Measurements from ENCODE around the gene TGFB1I1.
"Not testable (repeated sequence)": the region's sequence is repeated elsewhere in the genome, so short reads cannot be mapped to it uniquely, and the experiment has no call there.

TGFB1I1 gene

DNA sequence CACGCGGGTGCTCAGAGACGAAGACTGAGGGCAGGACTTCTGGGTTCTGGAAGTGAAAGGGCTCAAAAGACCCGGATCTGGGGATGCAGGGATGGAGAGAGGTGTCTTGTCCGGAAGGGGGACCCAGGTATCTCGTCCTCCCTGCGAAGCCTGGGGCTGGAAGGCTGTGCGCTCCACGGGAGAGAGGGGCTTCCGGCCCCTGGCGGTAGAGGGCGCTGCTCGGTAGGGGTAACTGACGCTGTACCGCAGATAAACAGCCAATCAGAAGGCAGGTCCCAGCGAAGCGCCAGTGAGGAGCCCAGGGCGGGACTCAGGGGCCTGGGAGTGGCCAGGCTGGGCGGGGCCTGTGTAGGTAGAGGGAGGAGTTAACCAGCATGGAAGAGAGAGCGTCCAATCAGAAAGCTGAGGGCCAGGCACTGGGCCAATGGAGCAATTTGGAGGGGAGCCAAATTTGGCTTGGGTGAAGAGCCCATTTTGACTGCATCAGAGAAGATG, 804 bp downstream of the TGFB1I1 start:
- DNase-seq: no peak

DNA sequence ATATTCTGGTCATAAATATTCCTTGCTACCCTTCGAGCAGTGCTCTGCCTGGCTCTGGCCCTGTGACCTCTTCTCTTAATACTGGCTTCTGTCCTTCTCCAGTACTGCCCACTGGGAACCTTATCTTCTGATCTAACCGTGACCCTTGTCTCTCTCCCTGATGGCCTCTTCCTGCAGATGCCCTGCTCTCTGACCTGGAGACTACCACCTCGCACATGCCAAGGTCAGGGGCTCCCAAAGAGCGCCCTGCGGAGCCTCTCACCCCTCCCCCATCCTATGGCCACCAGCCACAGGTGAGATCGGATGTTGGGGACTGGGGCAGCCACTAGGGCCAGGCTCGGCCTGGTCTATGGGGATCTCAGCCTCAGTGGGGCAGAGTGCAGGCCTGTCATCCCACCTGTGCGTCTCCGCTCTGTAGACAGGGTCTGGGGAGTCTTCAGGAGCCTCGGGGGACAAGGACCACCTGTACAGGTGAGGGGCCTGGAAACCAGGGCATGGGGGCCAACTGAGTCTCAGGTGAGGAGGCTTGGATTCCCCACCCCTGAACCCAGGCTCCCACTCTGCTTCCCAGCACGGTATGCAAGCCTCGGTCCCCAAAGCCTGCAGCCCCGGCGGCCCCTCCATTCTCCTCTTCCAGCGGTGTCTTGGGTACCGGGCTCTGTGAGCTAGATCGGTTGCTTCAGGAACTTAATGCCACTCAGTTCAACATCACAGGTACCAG, 1.5 kb downstream of the TGFB1I1 start:
- no peak for DNase-seq

DNA sequence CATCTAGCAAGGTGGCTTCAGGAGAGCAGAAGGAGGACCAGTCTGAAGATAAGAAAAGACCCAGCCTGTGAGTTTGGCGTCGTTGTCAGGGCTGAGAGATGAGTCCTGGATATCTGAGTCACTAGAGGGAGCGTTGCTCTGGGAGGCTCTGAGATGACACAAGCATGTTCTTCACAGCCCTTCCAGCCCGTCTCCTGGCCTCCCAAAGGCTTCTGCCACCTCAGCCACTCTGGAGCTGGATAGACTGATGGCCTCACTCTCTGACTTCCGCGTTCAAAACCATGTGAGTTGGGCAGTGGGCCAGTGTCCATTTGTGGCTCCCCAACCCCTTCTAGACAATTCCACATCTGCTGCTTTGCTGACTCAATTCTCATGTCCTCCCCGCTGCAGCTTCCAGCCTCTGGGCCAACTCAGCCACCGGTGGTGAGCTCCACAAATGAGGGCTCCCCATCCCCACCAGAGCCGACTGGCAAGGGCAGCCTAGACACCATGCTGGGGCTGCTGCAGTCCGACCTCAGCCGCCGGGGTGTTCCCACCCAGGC, 2.3 kb downstream of the TGFB1I1 start:
- no peak for DNase-seq

DNA sequence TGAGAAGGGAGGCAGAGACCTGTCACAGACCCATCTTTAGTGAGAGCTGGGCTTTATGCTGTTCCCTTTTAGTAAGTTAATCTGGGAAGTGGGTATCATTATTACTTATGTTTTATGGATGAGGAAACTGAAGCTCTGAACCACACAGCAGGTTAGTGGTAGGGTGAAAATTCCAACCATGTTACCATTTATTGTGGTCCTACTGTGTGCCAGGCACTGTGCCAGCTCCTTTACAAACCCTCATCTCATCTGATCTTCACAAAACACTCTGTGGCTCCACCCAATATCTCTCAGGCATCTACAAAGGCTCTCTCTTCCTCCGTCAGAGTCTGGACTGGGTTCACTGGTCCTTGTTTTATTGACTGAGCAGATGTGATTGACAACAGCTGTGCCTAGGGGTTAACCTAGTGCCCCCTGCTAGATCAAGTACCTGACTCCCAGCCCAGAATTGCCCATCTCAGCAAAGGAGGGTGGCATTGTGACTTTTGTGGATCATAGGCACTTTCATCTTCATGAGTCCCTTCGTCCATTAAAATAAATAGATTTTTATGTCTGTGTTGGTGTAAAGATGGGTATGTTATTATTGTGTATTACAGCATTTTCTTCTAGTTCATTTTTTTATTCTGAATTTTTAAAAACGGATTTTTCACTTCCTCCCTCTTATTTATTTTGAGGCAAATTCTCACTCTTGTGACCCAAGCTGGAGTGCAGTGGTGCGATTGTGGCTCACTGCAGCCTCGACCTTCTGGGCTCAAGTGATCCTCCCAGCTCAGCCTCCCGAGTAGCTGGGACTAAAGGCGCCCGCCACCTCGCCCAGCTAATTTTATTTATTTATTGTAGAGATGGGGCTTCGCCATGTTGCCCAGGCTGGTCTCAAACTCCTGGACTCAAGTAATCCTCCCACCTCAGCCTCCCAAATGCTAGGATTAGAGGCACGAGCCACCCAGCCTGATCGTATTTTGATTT, 3.1 kb downstream of the TGFB1I1 start:
- DNase-seq: no peak

DNA sequence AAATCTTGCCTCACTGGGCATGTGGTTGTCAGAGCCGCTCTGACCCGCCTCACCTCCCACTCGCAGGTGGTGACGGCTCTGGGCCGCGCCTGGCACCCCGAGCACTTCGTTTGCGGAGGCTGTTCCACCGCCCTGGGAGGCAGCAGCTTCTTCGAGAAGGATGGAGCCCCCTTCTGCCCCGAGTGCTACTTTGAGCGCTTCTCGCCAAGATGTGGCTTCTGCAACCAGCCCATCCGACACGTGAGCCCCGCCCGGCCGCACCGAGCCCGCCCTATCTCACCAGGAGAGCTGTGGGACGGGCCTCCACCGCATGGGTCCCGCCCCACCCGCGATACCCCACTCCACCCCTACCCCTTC, 4.0 kb downstream of the TGFB1I1 start:
- DNase-seq: no peak

DNA sequence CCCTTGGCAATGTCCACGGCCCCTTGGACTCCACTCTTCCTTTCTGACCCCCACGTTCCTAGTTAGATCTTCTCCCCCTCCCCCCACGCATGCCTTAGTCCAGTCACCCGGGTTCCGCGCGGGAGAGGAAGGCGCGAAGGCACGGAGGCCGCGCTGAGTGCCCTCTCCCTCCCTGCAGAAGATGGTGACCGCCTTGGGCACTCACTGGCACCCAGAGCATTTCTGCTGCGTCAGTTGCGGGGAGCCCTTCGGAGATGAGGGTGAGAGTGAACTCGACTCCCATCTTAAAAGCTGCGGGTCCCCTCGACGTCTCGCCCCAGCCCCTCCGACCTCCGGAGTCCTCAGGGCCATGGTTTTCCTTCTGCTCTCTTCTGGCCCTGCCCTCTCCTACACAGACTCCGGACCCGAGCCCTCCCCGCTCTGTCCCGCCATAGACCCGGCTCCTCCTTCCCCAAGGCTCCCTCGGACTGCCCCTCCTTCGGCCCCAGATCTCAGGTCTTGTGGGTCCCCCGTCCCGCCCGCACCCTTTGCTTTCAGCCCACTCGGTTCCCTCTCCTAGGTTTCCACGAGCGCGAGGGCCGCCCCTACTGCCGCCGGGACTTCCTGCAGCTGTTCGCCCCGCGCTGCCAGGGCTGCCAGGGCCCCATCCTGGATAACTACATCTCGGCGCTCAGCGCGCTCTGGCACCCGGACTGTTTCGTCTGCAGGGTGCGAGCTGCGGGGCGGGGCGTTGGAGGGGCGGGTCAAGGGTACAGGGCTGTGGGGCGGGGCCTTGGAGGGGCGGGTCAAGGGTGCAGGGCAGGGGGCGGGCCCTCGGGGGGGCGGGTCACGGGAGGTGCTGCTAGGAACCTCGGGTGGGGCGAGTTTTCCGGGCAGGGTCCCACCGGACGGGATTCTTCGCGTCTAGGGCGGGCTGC, 4.6 kb downstream of the TGFB1I1 start:
- DNase-seq: peak; percentile 78 to 91 (median 84)

DNA sequence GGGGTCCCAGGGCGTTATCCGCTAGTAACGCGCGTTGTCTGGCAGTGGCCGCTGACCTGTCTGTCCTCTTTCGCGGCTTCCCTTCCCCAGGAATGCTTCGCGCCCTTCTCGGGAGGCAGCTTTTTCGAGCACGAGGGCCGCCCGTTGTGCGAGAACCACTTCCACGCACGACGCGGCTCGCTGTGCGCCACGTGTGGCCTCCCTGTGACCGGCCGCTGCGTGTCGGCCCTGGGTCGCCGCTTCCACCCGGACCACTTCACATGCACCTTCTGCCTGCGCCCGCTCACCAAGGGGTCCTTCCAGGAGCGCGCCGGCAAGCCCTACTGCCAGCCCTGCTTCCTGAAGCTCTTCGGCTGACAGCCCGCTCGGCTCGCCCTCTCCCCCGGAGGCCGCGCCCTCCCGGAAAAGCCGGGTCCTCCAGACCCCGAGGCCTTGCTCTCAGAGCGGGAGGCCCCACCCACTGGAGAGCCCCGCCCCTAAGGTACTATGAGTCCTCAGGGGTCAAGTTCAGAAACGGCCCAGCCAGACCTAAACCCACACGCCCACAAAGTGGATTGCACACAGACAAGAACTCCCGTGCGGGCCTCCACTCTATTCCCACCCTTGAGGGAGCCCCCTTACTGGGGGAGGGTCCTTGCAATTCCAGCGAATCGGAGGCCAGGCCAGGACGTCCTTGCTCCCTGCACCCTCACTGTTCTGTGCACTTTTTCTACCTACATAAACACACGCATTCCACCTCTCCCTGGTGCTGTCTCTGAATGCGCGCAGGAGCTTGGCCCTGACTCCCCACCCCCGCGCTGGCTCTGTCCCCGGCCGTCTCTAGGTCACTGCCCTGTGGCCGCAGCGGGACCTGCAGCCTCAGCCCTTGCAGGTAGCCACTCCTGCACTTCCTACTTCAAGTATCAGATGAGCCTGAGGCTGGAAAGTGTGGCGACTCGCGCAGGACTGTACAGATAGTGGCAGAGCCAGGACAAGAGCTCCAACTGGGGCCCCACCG, 5.6 kb downstream of the TGFB1I1 start:
- DNase-seq: no peak

DNA sequence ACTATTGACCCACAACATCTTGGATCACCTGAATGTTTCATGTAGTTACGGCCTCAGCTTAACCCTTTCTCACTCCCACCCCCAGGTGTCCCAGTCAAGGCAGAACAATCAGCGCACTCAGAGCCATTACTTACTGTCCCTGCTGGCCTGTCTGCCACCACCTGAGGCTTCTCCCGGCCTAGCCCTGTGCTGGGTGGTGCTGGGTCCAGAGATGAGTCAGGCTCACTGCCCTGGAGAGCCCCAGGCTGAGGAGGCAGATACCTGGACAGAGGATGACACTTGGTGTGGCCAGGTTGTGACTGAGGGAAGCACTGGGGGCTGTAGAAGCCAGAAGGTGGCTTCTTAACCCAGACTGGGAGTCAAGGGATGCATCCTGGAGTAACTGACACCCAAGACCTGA, 7.0 kb downstream of the TGFB1I1 start:
- no peak for DNase-seq

DNA sequence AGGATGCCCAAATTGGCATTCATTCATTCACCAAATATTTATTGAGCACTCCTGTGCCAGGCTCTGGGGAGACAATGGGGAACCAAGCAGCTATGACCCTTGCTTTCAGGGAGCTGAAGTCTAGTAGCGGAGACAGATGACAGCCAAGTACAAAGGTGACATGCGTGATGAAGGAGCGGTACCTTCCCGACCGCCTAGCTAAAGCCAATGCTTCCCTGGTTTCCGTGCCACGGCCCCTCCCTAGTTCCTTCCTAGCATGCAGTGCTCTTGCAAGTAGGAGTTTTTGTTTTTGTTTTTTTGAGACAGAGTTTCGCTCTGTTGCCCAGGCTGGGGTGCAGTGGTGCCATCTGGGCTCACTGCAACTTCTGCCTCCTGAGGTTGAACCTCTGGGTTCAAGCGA, 7.8 kb downstream of the TGFB1I1 start:
- DNase-seq: no peak

DNA sequence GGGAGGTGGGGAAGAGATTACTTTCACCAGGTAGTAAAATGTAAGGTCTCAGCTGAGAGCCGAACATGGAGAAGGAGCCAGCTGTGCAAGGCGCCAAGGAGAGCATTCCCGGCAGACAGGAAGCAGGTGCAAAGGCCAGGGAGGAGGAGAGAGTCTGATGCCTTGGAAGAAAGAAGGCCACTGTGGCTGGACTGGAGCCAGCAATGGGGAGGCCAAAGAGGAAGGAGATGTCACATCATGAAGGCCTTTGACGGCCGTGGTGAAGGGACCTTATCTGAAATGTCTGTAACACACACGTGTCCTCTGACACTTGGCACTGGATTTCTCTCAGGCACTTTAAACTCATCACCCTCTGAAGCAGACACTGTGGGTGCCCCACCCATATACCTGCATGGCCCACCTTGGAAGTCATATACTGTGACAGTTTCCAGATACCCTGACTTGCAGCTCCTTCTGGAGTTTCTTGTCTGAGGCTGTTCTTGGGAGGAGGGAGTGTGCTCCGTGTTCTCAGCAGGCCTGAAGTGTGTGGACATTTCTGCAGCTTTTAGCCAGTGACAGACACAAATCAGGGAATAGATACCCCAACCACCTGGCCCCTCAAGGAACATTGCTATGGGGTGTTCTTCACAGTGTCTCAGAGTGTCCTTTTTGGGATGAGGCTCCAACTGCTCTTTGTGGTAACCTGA, 9.0 kb downstream of the TGFB1I1 start:
- no peak for DNase-seq

DNA sequence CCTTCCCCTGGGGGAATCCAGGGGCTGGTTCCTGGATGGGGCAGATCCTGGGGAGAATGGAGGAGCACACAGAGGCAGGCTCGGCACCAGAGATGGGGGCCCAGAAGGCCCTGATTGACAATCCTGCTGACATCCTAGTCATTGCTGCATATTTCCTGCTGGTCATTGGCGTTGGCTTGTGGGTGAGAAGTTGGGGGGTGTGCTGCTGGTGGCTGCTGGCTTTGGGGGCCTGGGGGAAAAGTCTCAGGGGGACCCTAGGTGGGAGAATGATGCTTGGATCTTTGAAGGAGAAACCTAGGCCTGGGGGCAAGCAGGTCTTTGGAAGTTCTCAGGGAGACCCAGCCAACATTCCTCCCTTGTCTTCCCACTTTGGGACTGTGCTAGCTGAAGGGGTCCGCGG, 11.1 kb downstream of the TGFB1I1 start, which contains the start of gene SLC5A2:
Gene SLC5A2, plus strand, starts transcription at position 43 of the 400 bp plus-strand sequence. Its CDS starts 14 bp downstream, at position 57.
- no peak for DNase-seq

DNA sequence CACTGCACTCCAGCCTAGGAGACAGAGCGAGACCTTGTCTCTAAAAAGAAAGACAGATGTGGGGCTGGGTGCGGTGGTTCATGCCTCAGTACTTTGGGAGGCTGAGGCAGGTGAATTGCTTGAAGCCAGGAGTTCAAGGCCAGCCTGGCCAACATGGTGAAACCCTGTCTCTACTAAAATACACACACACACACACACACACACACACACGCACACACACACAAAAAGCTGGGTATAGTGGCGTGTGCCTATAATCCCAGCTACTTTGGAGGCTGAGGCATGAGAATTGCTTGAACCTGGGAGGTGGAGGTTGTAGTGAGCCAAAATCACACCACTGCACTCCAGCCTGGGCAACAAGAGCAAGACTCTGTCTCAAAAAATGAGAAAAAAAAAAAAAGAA, 12.1 kb downstream of the TGFB1I1 start:
- not testable (repeated sequence) for DNase-seq

DNA sequence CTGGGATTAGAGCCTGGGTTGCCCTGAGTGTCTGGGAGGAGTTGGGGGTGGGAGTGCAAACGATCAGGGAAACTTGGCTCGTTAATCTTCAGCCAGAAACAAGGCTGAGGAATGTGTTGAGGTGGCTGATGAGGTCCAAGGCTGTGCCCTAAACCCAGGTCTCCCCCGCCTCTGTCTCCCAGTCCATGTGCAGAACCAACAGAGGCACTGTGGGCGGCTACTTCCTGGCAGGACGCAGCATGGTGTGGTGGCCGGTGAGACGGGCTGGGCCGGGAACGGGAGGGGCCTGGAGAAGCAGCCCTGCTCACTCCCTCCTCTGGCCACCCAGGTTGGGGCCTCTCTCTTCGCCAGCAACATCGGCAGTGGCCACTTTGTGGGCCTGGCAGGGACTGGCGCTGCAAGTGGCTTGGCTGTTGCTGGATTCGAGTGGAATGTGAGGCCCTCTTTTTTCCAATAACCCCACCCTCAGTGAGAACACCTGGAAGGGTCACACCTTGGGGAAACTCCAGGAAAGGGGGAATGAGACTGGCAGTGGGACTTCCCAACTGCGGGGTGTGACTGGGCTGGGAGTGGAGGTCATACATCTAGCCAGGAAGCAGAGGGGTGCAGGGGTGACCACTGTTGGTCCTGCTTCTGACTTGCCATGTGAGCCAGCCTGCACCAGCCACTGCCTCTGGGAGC, 12.7 kb downstream of the TGFB1I1 start:
- DNase-seq: no peak

DNA sequence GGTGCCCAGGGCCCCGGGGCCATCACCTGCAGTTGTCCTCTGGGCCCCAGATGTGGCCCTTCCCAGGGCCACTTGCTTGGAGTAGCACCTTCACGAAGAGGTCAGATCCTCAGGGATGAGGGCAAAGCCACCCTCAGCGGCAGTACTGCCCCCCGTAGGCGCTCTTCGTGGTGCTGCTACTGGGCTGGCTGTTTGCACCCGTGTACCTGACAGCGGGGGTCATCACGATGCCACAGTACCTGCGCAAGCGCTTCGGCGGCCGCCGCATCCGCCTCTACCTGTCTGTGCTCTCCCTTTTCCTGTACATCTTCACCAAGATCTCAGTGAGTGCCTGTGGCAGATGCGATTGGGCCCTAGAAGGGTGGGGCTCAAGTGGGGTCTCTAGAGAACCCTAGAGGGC, 13.6 kb downstream of the TGFB1I1 start:
- no peak for DNase-seq

DNA sequence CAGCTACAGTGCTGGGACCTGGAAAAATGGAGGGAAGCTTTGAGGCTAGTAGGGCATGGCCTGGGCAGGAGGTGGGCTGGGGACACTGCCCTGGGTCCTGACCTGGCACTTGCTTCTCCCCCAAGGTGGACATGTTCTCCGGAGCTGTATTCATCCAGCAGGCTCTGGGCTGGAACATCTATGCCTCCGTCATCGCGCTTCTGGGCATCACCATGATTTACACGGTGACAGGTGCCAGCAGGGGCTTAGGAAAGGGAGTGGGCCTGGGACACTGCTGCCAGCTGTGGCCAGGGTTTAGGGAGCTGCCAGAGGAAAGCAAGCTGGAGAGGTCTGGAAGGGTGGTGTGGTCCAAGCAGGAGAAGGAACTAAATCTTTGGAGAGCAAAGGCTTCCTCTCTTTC, 14.1 kb downstream of the TGFB1I1 start:
- DNase-seq: no peak

DNA sequence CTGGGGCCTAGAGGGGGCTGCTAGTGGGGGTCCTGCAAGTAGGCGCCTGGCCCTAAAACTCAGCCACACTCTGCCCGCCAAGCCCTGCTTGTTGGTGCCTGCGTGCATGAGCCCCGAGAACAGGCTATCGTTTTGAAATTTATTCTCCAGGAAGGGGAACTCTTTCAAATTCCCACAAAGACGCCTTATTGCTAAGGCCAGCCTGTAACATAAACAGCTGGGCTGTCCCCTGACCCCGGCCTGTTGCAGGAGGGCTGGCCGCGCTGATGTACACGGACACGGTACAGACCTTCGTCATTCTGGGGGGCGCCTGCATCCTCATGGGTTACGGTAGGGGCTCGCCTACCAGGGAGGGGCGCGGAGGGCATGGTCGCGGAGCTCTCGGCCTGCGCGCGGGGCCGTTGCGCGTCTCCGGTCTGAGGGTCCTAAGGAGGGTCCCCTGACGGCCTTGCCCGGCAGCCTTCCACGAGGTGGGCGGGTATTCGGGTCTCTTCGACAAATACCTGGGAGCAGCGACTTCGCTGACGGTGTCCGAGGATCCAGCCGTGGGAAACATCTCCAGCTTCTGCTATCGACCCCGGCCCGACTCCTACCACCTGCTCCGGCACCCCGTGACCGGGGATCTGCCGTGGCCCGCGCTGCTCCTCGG, 15.2 kb downstream of the TGFB1I1 start:
- no peak for DNase-seq

DNA sequence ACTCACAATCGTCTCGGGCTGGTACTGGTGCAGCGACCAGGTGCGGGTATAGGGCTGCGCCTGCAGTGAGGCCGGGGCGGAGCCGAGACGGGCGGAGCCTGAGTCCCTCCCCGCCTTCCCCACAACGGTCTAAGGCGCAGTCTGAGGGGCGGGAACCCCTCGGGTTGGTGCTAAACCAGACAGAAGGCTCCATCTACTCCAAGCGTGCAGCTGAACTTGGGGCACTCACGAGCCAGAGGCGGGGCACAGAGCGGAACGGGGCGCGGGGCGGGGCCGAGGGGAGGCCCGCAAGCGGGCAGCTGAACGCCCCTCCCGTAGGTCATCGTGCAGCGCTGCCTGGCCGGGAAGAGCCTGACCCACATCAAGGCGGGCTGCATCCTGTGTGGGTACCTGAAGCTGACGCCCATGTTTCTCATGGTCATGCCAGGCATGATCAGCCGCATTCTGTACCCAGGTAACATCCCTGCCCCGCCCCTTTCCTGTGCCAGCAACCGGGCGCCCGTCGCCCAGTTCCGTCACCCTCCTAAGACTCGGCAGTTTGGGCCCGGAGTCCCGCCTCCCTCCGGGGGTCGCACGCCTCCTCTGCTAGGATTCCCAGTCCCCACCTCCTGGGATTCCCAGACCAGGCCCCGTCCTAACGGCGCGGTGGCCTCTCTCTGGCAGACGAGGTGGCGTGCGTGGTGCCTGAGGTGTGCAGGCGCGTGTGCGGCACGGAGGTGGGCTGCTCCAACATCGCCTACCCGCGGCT, 15.9 kb downstream of the TGFB1I1 start:
- DNase-seq: peak; percentile 21 to 68 (median 53)

DNA sequence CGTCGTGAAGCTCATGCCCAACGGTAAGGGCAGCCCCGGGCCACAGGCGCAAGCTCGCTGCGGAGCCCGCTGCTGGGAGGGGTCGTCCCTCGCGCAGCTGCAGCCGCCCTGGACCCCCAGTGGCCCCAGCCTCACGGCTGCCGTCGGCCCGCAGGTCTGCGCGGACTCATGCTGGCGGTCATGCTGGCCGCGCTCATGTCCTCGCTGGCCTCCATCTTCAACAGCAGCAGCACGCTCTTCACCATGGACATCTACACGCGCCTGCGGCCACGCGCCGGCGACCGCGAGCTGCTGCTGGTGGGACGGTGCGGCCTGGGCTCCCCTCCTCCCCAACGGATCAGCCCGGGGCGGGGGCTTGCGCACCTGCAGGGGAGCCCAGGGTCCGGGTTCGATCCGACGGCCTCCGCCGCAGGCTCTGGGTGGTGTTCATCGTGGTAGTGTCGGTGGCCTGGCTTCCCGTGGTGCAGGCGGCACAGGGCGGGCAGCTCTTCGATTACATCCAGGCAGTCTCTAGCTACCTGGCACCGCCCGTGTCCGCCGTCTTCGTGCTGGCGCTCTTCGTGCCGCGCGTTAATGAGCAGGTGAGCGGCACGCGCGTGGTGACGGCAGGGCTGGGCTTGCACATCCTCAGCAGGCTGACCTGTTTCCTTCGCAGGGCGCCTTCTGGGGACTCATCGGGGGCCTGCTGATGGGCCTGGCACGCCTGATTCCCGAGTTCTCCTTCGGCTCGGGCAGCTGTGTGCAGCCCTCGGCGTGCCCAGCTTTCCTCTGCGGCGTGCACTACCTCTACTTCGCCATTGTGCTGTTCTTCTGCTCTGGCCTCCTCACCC, 16.7 kb downstream of the TGFB1I1 start:
- DNase-seq: no peak
